Transverse colon (tissue), 4 donors: ENCODE results near the gene ZFAND3. TPM values are rescaled to one million over a fixed set of nuclear protein-coding genes. Genes with fewer than 3 reads are reported as not detected.
A peak's percentile ranks its signal among the peaks of the same experiment; 100 is the strongest.

ENCODE experiments used
- DNase-seq: peaks from one replicate; pipeline ENCODE4 v3.0.0-alpha.2; 2019
- H3K27ac ChIP-seq, 4 donors: fragments of 200-600 bp; sonication (generic); 2 replicates each; pipeline ENCODE4 v1.5.1; 2016 to 2018; ENCODE audit warnings: inconsistent platforms in 4 of 4
- H3K27me3 ChIP-seq: fragments of 200-600 bp; sonication (generic); 2 replicates; pipeline ENCODE4 v1.5.1; 2017; ENCODE audit warnings: inconsistent platforms
- H3K36me3 ChIP-seq, 4 donors: fragments of 200-600 bp; sonication (generic); 2 replicates each; pipeline ENCODE4 v1.5.1; 2017 to 2019; ENCODE audit warnings: inconsistent platforms in 4 of 4
- H3K4me1 ChIP-seq, 4 donors: fragments of 200-600 bp; sonication (generic); 2 replicates each; pipeline ENCODE4 v1.5.1; 2017 to 2020; ENCODE audit warnings: inconsistent platforms in 4 of 4
- H3K4me3 ChIP-seq, 4 donors: fragments of 200-600 bp; sonication (generic); 1 replicate in 1 of 4; 2 replicates in 3 of 4; pipeline versions ENCODE4 v1.5.1 to v1.6.1; 2017 to 2019; ENCODE audit warnings: inconsistent platforms in 4 of 4
- H3K9me3 ChIP-seq, 2 donors: fragments of 200-600 bp; sonication (generic); 2 replicates each; pipeline ENCODE4 v1.5.1; 2017 to 2019; ENCODE audit warnings: inconsistent platforms in 2 of 2
- CTCF ChIP-seq, 5 experiments: fragments of 200-600 bp in 3 of 5; fragments of 450-650 bp in 2 of 5; sonication (generic) in 3 of 5; IDR thresholded peaks; 1 replicate in 2 of 5; 2 replicates in 3 of 5; pipeline ENCODE4 v1.5.1; 2016 to 2017; ENCODE audit warnings: antibody characterized with exemption in 5 of 5, inconsistent platforms in 3 of 5, mild to moderate bottlenecking in 2 of 5, moderate library complexity in 1 of 5
- EP300 ChIP-seq: sonication (generic); formaldehyde crosslinking; IDR thresholded peaks from one replicate; pipeline ENCODE4 v1.6.1; 2017; ENCODE audit warnings: antibody characterized with exemption, low read depth
- POLR2A ChIP-seq: fragments of 450-650 bp; IDR thresholded peaks from one replicate; pipeline ENCODE4 v1.6.1; 2016; ENCODE audit warnings: antibody characterized with exemption, mild to moderate bottlenecking, moderate library complexity
- POLR2AphosphoS5 ChIP-seq, 3 donors: sonication (generic); formaldehyde crosslinking; IDR thresholded peaks; one replicate each; pipeline ENCODE4 v1.6.1; 2016; ENCODE audit warnings: antibody characterized with exemption in 3 of 3
- WGBS, 2 donors: methylation state at CpG; one replicate each; pipeline ENCODE4 v1.1.5; 2018; ENCODE audit warnings: low coverage in 1 of 2; 5-methylcytosine and 5-hydroxymethylcytosine counted together
- in situ Hi-C, 4 donors: fragments of 200-750 bp; cut with MboI; loops; one replicate each; pipeline versions ENCODE4 v1.15.0 to v1.15.1; 2017; ENCODE audit warnings: low sequenced_read_pairs in 3 of 4, low pct_ligation_motif_present in 1 of 4, low pct_unique_long_range_greater_than_20kb in 1 of 4
- intact Hi-C: fragments of 100-400 bp; cut with DNase I; formaldehyde crosslinking; loops from one replicate; pipeline ENCODE4 v1.15.1; 2023; ENCODE audit warnings: low total_unique reads
- total RNA-seq, 4 donors: library from RNA; depleted of rRNA; stranded (reverse); fragments of >200 nt; gene quantifications; one replicate each; pipeline ENCODE4 v1.1.0, GENCODE V29; 2016

ZFAND3 gene
- total RNA-seq, 4 donors from 2014 or later, result 20.5 to 83.4 (median 36.5) TPM

- intact Hi-C loops, result no loop called here
- Histone ChIP-seq H3K27me3 (no peaks in the 10 kb centered on the region), H3K27ac (peak overlapping the region in 2 of 4 donors; percentile 42 to 63), H3K36me3 (no peaks in the 10 kb centered on the region), H3K4me3 (no peak overlapping the region), H3K9me3 (no peaks in the 10 kb centered on the region), H3K4me1 (peaks cover 0 to 39% (median 26%) of the 10 kb centered on the region in 4 donors)
- 62% methylated on average over 20 of the region's 20 CpGs; no CpG with 5 or more reads in 1 of the 2 donors for WGBS, 2 donors
- in situ Hi-C loops, result no loop called here
- DNase-seq, result no peak
- no peak for TF ChIP-seq POLR2A
These were observed 349.9 kb downstream of the ZFAND3 start for GRCh38 chr6:38169221-38169976.

- in situ Hi-C loops, result no loop called here
- Histone ChIP-seq H3K4me1 (peaks cover 0 to 41% (median 24%) of the 10 kb centered on the region in 4 donors), H3K4me3 (no peak overlapping the region), H3K27me3 (no peaks in the 10 kb centered on the region), H3K9me3 (no peaks in the 10 kb centered on the region), H3K36me3 (no peaks in the 10 kb centered on the region), H3K27ac (peak overlapping the region in 2 of 4 donors; percentile 42 to 63)
- TF ChIP-seq CTCF (IDR thresholded peaks at IDR 0.05), result no peak
- TF ChIP-seq POLR2AphosphoS5 (IDR thresholded peaks at IDR 0.05), result peak in 1 of 3 donors; percentile 7
- intact Hi-C loops, result no loop called here
- DNase-seq, result peak; percentile 58
- 55 to 59% methylated on average over 5 to 19 of the region's 19 CpGs for WGBS, 2 donors
These were observed 350.5 kb downstream of the ZFAND3 start for GRCh38 chr6:38169977-38170526.

GRCh38 chr6:38170666-38171355, 351.3 kb downstream of the ZFAND3 start:
- Histone ChIP-seq H3K27ac (peak overlapping the region in 2 of 4 donors; percentile 42 to 63), H3K4me1 (peaks cover 0 to 41% (median 24%) of the 10 kb centered on the region in 4 donors), H3K9me3 (no peaks in the 10 kb centered on the region), H3K4me3 (no peak overlapping the region), H3K36me3 (no peaks in the 10 kb centered on the region), H3K27me3 (no peaks in the 10 kb centered on the region)
- TF ChIP-seq EP300 (no peak), POLR2AphosphoS5 (IDR thresholded peaks at IDR 0.05) (no peak), POLR2A (no peak), CTCF (IDR thresholded peaks at IDR 0.05) (no peak)
- intact Hi-C loops (no loop called here), in situ Hi-C loops (no loop called here)
- WGBS, 2 donors, result 59 to 60% methylated on average over 12 to 14 of the region's 14 CpGs
- no peak for DNase-seq

- 73 to 86% methylated on average over 3 to 13 of the region's 13 CpGs for WGBS, 2 donors
- no peaks in the 10 kb centered on the region for H3K36me3 ChIP-seq
These were observed 352.6 kb downstream of the ZFAND3 start for GRCh38 chr6:38171997-38172738.

More at GRCh38 chr6:38171997-38172738, 352.6 kb downstream of the ZFAND3 start:
- intact Hi-C loops, result no loop called here
- no peak for DNase-seq
- TF ChIP-seq POLR2AphosphoS5 (IDR thresholded peaks at IDR 0.05), result no peak
- TF ChIP-seq POLR2A, result no peak
- TF ChIP-seq CTCF (IDR thresholded peaks at IDR 0.05), result no peak
- no peak for TF ChIP-seq EP300
- Histone ChIP-seq H3K4me1 (peaks cover 0 to 49% (median 31%) of the 10 kb centered on the region in 4 donors), H3K27me3 (no peaks in the 10 kb centered on the region), H3K9me3 (no peaks in the 10 kb centered on the region), H3K27ac (no peak overlapping the region), H3K4me3 (no peak overlapping the region)
- in situ Hi-C loops, result no loop called here
